Retinal pigment epithelial cell (primary cell): ENCODE results near the gene DCX.

Experiments used
- DNase-seq: peaks from one replicate; pipeline ENCODE4 v3.0.0-alpha.2; 2010; ENCODE audit warnings: low read depth
- H3K4me3 ChIP-seq: 2 replicates; pipeline ENCODE4 v1.5.1; 2011; ENCODE audit warnings: mild to moderate bottlenecking, low read length, control low read depth, moderate library complexity
- TF ChIP-seq, protein P1 (sequence below): conservative IDR thresholded peaks from 2 replicates; pipeline ENCODE4 v1.5.1; 2011; ENCODE audit warnings: low read depth, low read length, control low read depth, inconsistent platforms

The DCX gene

DNA sequence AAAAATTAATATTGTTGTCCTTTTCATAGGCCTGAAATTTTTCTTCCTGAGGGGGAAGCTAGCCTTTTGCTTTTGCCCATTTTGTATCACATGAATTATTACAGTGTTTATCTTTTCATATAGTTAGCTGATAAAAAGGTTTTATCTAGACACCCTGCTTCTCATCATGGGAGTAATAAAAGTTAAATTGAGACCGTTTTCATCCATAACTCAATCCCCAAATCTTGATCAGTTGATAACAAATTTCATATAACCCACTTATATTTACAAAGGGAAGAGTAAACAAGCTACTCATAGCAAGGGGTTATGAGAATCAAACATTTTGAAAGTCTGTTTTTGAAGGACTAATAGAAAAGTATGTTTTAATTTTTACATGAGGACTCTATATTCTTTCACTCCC, 23.5 kb upstream of the DCX start:
- H3K4me3 ChIP-seq, result no peak overlapping the region
- no peak for DNase-seq
- TF ChIP-seq, protein P1, sequence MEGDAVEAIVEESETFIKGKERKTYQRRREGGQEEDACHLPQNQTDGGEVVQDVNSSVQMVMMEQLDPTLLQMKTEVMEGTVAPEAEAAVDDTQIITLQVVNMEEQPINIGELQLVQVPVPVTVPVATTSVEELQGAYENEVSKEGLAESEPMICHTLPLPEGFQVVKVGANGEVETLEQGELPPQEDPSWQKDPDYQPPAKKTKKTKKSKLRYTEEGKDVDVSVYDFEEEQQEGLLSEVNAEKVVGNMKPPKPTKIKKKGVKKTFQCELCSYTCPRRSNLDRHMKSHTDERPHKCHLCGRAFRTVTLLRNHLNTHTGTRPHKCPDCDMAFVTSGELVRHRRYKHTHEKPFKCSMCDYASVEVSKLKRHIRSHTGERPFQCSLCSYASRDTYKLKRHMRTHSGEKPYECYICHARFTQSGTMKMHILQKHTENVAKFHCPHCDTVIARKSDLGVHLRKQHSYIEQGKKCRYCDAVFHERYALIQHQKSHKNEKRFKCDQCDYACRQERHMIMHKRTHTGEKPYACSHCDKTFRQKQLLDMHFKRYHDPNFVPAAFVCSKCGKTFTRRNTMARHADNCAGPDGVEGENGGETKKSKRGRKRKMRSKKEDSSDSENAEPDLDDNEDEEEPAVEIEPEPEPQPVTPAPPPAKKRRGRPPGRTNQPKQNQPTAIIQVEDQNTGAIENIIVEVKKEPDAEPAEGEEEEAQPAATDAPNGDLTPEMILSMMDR, result no peak

DNA sequence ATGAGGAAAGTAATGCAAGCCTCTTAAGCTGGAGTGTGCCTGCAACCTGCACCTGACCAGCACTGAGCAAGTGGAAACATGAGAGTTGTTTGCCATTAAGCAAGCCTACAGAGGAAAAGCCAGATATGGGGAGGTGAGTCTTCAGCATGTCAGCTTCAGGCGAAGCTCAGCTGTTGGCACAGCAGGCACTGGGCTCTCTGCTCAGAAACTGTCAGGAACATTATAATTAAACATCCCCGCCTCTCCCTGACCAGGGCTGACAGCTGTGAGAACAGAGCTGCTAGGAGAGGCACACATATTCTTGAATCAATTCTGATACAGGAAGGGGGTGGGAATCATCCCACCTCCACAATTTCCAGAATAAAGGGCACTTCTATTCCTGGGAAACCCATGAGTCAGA, 19.0 kb upstream of the DCX start:
- TF ChIP-seq, protein P1, result no peak
- DNase-seq, result no peak
- no peak overlapping the region for H3K4me3 ChIP-seq

DNA sequence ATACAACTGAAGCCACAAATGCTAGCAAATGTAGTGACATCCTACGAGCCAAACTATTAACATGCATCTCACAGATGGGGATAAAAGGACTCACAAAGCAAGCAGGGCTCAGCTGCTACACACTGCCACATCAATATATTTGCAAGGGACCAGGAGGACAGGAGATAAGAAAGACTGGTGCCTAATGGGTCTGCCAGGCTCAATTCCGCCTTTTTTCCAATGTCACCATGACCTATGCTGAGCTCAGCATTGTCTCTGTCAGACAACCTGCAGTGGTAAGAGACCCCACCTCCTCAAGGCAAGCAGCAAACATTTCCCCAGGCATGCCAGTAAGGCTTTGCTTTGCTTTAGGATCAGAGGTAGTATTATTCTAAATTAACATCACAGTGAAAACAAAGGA, 435 bp downstream of the DCX start:
- DNase-seq, result no peak
- H3K4me3 ChIP-seq, result no peak overlapping the region
- TF ChIP-seq, protein P1, result no peak

DNA sequence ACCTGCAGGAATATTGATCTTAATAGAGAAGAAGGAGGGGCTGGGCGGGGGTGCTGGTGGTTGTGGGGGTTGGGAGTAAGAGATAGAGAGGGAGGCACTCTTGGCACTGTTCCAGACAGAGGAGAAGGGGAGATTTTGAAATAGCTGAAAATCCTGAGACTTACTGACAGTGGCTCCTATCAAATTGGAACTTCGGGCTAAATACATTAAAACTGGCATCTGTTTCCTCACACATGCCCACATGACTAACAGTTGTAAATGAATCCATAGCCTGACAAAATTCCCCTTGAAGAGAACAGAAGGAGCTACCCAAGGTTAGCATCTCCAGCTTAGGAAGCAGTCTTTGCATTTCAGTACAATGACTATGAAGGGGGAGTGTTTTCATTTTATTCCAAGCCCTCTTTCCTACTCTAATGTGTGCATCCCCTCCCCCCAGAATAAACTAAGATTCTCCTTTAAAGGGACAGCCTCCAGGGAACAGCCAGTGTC, 1.4 kb downstream of the DCX start:
- TF ChIP-seq, protein P1, result no peak
- DNase-seq, result no peak
- H3K4me3 ChIP-seq, result no peak overlapping the region

DNA sequence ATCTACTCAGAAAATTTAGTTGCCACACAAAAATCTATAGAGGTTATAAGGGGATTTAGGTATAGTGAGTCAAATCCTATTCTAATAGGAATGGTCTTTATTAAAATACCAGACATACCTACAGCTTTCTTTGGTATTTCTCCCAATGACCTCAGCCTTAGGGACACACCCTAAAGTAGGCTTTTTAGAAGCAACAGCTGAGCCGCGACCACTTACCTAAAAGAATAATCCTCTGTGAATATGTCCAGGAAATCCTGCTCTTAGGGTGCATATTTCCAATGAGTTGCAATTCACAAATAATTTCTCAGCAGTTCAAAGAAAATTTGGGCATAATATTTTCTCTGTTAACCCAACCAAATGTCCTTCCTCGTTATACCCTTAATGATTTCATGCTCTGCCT, 2.7 kb downstream of the DCX start:
- no peak for DNase-seq
- no peak overlapping the region for H3K4me3 ChIP-seq
- TF ChIP-seq, protein P1, result no peak

DNA sequence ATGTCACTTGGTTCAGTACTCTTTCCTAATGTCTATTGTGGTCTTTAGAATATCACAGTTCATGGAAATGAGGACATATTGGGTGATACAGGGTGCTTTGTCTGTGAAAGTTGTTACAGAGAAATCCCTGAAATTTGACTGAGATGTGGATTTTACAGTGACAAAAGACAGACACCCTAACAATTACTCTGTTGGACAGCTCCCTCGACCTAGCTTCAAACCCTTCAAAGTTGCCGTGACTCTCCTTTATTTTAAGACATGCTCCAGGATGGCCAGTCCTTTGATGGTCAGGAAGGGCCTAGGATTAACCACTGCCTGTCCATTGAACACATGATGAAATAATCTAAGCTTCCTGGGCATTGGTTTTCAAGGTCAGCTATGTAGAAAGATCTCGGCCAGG, 4.0 kb downstream of the DCX start:
- H3K4me3 ChIP-seq, result no peak overlapping the region
- TF ChIP-seq, protein P1, result no peak
- no peak for DNase-seq

DNA sequence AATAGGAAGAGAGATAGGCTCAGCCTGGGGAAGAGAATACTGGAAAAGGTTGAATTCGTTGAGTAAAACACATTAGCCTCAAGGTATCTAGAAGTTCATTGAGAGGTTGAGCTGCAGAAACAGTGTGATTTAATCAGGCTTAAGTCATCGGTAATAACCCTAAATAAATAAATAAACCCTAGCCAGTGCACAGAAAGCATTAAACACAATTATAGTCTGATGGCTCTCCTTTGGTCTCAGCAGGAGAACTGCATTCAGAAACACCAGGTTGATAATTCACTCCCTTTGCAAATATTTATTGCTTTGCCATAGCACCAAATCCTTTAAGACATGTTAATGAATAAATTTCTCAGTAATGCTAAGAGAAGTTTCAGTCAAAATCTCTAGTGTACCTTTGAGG, 9.6 kb downstream of the DCX start:
- H3K4me3 ChIP-seq, result no peak overlapping the region
- TF ChIP-seq, protein P1, result no peak
- DNase-seq, result no peak
